ENCODE data around the gene GJD2. TPM values are rescaled to one million over a fixed set of nuclear protein-coding genes. Genes with fewer than 3 reads are reported as not detected.

The GJD2 gene
- total and polyA plus RNA-seq, 2 donors (not counting 1 experiment from before 2014, with no cell fraction given): not detected

DNA sequence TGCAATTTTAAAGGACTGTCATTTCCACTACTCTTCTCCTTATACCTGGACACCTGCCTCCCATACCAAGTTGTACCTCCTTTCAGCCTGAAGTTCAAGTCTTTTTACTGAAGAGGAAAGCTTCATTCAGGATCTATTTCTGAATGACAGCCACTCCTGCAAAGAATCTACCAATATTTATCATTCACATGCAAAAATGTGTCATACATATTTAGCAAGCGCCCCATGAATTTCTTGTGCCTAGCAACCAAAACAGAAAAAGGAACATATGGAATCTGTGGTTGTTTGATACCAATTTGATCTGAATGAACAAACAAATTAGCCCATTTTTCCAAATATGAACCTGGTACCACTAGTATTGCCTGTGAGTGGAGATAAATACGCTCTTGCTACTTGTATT lies 16.8 kb downstream of the GJD2 start:
- Histone ChIP-seq H3K9me3 (ENCODE audit: control extremely low read depth in 1 of 3, control insufficient read depth in 2 of 3, insufficient read depth in 1 of 3, low read length in 2 of 3) (no peaks in the 10 kb centered on the region), H4K20me1 (ENCODE audit: control insufficient read depth, insufficient read depth, low read length, poor library complexity, severe bottlenecking) (no peaks in the 10 kb centered on the region), H3K27me3 (replicated peaks in 1 of 4; ENCODE audit: control extremely low read depth in 1 of 4, control insufficient read depth in 3 of 4, insufficient read depth in 4 of 4, low read length in 3 of 4) (peaks cover 0 to 6% (median 0%) of the 10 kb centered on the region in 4 experiments), H3K79me2 (ENCODE audit: control insufficient read depth, insufficient read depth, low read length) (no peaks in the 10 kb centered on the region), H3K36me3 (replicated peaks in 1 of 2; ENCODE audit: control extremely low read depth in 1 of 2, control insufficient read depth in 1 of 2, extremely low read depth in 1 of 2, insufficient read depth in 2 of 2, low read length in 1 of 2) (no peaks in the 10 kb centered on the region), H2AFZ (ENCODE audit: insufficient read depth, low read depth, low read length, poor library complexity, severe bottlenecking) (no peak overlapping the region), H3K4me2 (replicated peaks; ENCODE audit: low read depth, low read length, poor library complexity, severe bottlenecking) (no peak overlapping the region), H3K4me3 (ENCODE audit: control extremely low read depth in 1 of 5, extremely low read depth in 1 of 5, insufficient read depth in 1 of 5, low read depth in 2 of 5, low read length in 4 of 5) (no peak overlapping the region), H3K9ac (ENCODE audit: low read length) (no peak overlapping the region), H3K4me1 (ENCODE audit: control insufficient read depth in 2 of 2, insufficient read depth in 2 of 2, low read length in 2 of 2) (no peaks in the 10 kb centered on the region), H3K27ac (ENCODE audit: low read length in 2 of 2) (no peak overlapping the region)
- DNase-seq: no peak
- intact Hi-C loops (cut with micrococcal nuclease): no loop called here
- Mint-ChIP-seq H3K27me3 (peaks cover 23% of the 10 kb centered on the region), H3K4me1 (no peaks in the 10 kb centered on the region), H3K4me3 (no peak overlapping the region), H3K27ac (no peak overlapping the region), H3K9me3 (ENCODE audit: insufficient read depth) (no peaks in the 10 kb centered on the region)
- ChIA-PET CTCF (no interaction called here), POLR2A (no interaction called here)
- TF ChIP-seq, protein P1, sequence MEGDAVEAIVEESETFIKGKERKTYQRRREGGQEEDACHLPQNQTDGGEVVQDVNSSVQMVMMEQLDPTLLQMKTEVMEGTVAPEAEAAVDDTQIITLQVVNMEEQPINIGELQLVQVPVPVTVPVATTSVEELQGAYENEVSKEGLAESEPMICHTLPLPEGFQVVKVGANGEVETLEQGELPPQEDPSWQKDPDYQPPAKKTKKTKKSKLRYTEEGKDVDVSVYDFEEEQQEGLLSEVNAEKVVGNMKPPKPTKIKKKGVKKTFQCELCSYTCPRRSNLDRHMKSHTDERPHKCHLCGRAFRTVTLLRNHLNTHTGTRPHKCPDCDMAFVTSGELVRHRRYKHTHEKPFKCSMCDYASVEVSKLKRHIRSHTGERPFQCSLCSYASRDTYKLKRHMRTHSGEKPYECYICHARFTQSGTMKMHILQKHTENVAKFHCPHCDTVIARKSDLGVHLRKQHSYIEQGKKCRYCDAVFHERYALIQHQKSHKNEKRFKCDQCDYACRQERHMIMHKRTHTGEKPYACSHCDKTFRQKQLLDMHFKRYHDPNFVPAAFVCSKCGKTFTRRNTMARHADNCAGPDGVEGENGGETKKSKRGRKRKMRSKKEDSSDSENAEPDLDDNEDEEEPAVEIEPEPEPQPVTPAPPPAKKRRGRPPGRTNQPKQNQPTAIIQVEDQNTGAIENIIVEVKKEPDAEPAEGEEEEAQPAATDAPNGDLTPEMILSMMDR (IDR thresholded peaks at IDR 0.05): no peak
- no peak for TF ChIP-seq EZH2 (IDR thresholded peaks at IDR 0.05; ENCODE audit: borderline replicate concordance, insufficient read depth, low read depth, low read length, poor library complexity, severe bottlenecking)
- no peak for ATAC-seq (ENCODE audit: low read depth)
- WGBS (ENCODE audit: insufficient coverage): no CpG with 5 or more reads among the region's 2 CpGs

- no peaks in the 10 kb centered on the region for H3K9me3 Mint-ChIP-seq (ENCODE audit: insufficient read depth)
- H3K4me3 Mint-ChIP-seq: no peak overlapping the region
- H3K9ac ChIP-seq (ENCODE audit: low read length): no peak overlapping the region
- no peak overlapping the region for H2AFZ ChIP-seq (ENCODE audit: insufficient read depth, low read depth, low read length, poor library complexity, severe bottlenecking)
- H4K20me1 ChIP-seq (ENCODE audit: control insufficient read depth, insufficient read depth, low read length, poor library complexity, severe bottlenecking): no peaks in the 10 kb centered on the region
- TF ChIP-seq, protein P1 (IDR thresholded peaks at IDR 0.05): no peak
- TF ChIP-seq EZH2 (IDR thresholded peaks at IDR 0.05; ENCODE audit: borderline replicate concordance, insufficient read depth, low read depth, low read length, poor library complexity, severe bottlenecking): no peak
- WGBS (ENCODE audit: insufficient coverage): 64% methylated on average over 3 of the region's 3 CpGs
- ChIA-PET CTCF (no interaction called here), POLR2A (no interaction called here)
- no peaks in the 10 kb centered on the region for H3K4me1 Mint-ChIP-seq
- no peak overlapping the region for H3K27ac ChIP-seq (ENCODE audit: low read length in 2 of 2)
- H3K27me3 ChIP-seq (replicated peaks in 1 of 4; ENCODE audit: control extremely low read depth in 1 of 4, control insufficient read depth in 3 of 4, insufficient read depth in 4 of 4, low read length in 3 of 4): peaks cover 0 to 6% (median 0%) of the 10 kb centered on the region in 4 experiments
- no peak overlapping the region for H3K4me2 ChIP-seq (replicated peaks; ENCODE audit: low read depth, low read length, poor library complexity, severe bottlenecking)
- no peaks in the 10 kb centered on the region for H3K79me2 ChIP-seq (ENCODE audit: control insufficient read depth, insufficient read depth, low read length)
- no peaks in the 10 kb centered on the region for H3K9me3 ChIP-seq (ENCODE audit: control extremely low read depth in 1 of 3, control insufficient read depth in 2 of 3, insufficient read depth in 1 of 3, low read length in 2 of 3)
- peaks cover 22% of the 10 kb centered on the region for H3K27me3 Mint-ChIP-seq
- no peaks in the 10 kb centered on the region for H3K36me3 ChIP-seq (replicated peaks in 1 of 2; ENCODE audit: control extremely low read depth in 1 of 2, control insufficient read depth in 1 of 2, extremely low read depth in 1 of 2, insufficient read depth in 2 of 2, low read length in 1 of 2)
- ATAC-seq (ENCODE audit: low read depth) (no peak), DNase-seq (no peak)
- no peak overlapping the region for H3K4me3 ChIP-seq (ENCODE audit: control extremely low read depth in 1 of 5, extremely low read depth in 1 of 5, insufficient read depth in 1 of 5, low read depth in 2 of 5, low read length in 4 of 5)
- H3K4me1 ChIP-seq (ENCODE audit: control insufficient read depth in 2 of 2, insufficient read depth in 2 of 2, low read length in 2 of 2): no peaks in the 10 kb centered on the region
- intact Hi-C loops (cut with micrococcal nuclease): no loop called here
- no peak overlapping the region for H3K27ac Mint-ChIP-seq
These were observed 17.3 kb downstream of the GJD2 start for GRCh38 chr15:34737477-34737876.
